HCT116 (cell line): Measurements from ENCODE around the gene GPN3. TPM values are rescaled to one million over a fixed set of nuclear protein-coding genes. Genes with fewer than 3 reads are reported as not detected.

Experiments
- ATAC-seq: fragments of 200-7000 bp; cut with Tn5 transposase; 2 replicates; pipeline ENCODE4 v1.9.1; 2020; ENCODE audit warnings: mild to moderate bottlenecking, moderate library complexity
- BruUV-seq: library from RNA; stranded (reverse); fragments of 400-500 nt; replicated peaks from 2 replicates; lab custom pipeline; 2021; lab: Mats Ljungman, UMichigan
- CTCF ChIA-PET: fragments of 300-600 bp; sonication (Branson Sonifier 250); formaldehyde crosslinking; loops from one replicate; lab custom pipeline; 2021; ENCODE audit warnings: antibody characterized with exemption; lab: Charles Lee
- POLR2A ChIA-PET: fragments of 300-600, 350-600 bp; sonication (Branson Sonifier 250); formaldehyde crosslinking; loops from one replicate; lab custom pipeline; 2021; ENCODE audit warnings: antibody characterized with exemption; lab: Charles Lee
- RAD21 ChIA-PET, 2 experiments: fragments of 300-600 bp; sonication (Branson Sonifier 250); formaldehyde crosslinking; loops; one replicate each; lab custom pipeline; 2023; ENCODE audit warnings: low total read pairs in 2 of 2; ENCODE audit not compliant: uncharacterized antibody in 2 of 2, unreplicated experiment in 2 of 2, low non-redundant PET in 1 of 2; lab: Charles Lee
- DNase-seq: peaks from one replicate; pipeline ENCODE4 v3.0.0-alpha.2; 2010; ENCODE audit warnings: low read depth, low spot score
- H2AFZ ChIP-seq: fragments of 200-600 bp; shearing (Covaris generic), sonication (generic); 2 replicates; pipeline ENCODE4 v1.6.1; 2017; ENCODE audit warnings: low read depth, mixed run types, mixed read lengths, antibody characterized with exemption, low read length; ENCODE audit not compliant: poor library complexity, severe bottlenecking
- H3K27ac ChIP-seq: 2 replicates; pipeline ENCODE4 v1.5.1; 2012; ENCODE audit warnings: low read depth, low read length
- H3K27me3 ChIP-seq: fragments of 200-600 bp; sonication (generic); 2 replicates; pipeline ENCODE4 v1.6.1; 2016; ENCODE audit warnings: mixed run types, low read length, mixed read lengths; ENCODE audit not compliant: insufficient read depth
- H3K36me3 ChIP-seq, 2 experiments: fragments of 200-500 bp in 1 of 2; fragments of 200-600 bp in 1 of 2; sonication (Bioruptor generic) in 1 of 2; sonication (generic) in 1 of 2; 2 replicates each; pipeline versions ENCODE4 v1.5.1 to v1.6.1; 2014 to 2016; ENCODE audit warnings: low read length in 2 of 2, inconsistent platforms in 1 of 2, mixed read lengths in 1 of 2, mixed run types in 1 of 2; ENCODE audit not compliant: insufficient read depth in 2 of 2, control insufficient read depth in 1 of 2
- H3K4me1 ChIP-seq, 2 experiments: fragments of 200-600 bp in 1 of 2; sonication (generic) in 1 of 2; 2 replicates each; pipeline versions ENCODE4 v1.5.1 to v1.6.1; 2012 to 2017; ENCODE audit warnings: low read length in 2 of 2, inconsistent platforms in 1 of 2, mild to moderate bottlenecking in 1 of 2, mixed read lengths in 1 of 2, mixed run types in 1 of 2, moderate library complexity in 1 of 2; ENCODE audit not compliant: insufficient read depth in 2 of 2, control insufficient read depth in 1 of 2
- H3K4me2 ChIP-seq: fragments of 200-600 bp; sonication (generic); 2 replicates; pipeline ENCODE4 v1.6.1; 2017; ENCODE audit warnings: mixed run types, low read length, mixed read lengths
- H3K4me3 ChIP-seq, 2 experiments: fragments of 200-600 bp in 1 of 2; sonication (generic) in 1 of 2; replicated peaks in 1 of 2; 2 replicates each; pipeline ENCODE4 v1.5.1; 2011 to 2016; ENCODE audit warnings: low read length in 2 of 2, control low read depth in 1 of 2, low read depth in 1 of 2, mild to moderate bottlenecking in 1 of 2, mixed read lengths in 1 of 2, mixed run types in 1 of 2
- H3K79me2 ChIP-seq: fragments of 200-600 bp; sonication (generic); 2 replicates; pipeline ENCODE4 v1.6.1; 2017; ENCODE audit warnings: mild to moderate bottlenecking, mixed run types, low read length, moderate library complexity, mixed read lengths; ENCODE audit not compliant: insufficient read depth
- H3K9ac ChIP-seq: fragments of 200-600 bp; sonication (generic); 2 replicates; pipeline ENCODE4 v1.6.1; 2016; ENCODE audit warnings: low read length, mixed read lengths
- H3K9me2 ChIP-seq: fragments of 200-600 bp; sonication (generic), shearing (Covaris generic); 2 replicates; pipeline ENCODE4 v1.6.1; 2017; ENCODE audit warnings: mixed run types, mild to moderate bottlenecking, moderate library complexity; ENCODE audit not compliant: insufficient read depth
- H3K9me3 ChIP-seq, 2 experiments: fragments of 200-500 bp in 1 of 2; fragments of 200-600 bp in 1 of 2; sonication (Bioruptor generic) in 1 of 2; sonication (generic) in 1 of 2; 2 replicates each; pipeline ENCODE4 v1.6.1; 2014 to 2017; ENCODE audit warnings: low read length in 2 of 2, mixed read lengths in 2 of 2, inconsistent platforms in 1 of 2, low read depth in 1 of 2, mild to moderate bottlenecking in 1 of 2, mixed run types in 1 of 2, moderate library complexity in 1 of 2; ENCODE audit not compliant: control insufficient read depth in 1 of 2, insufficient read depth in 1 of 2
- H4K20me1 ChIP-seq: fragments of 200-600 bp; sonication (generic), shearing (Covaris generic); 2 replicates; pipeline ENCODE4 v1.6.1; 2017; ENCODE audit warnings: mixed run types, mild to moderate bottlenecking, moderate library complexity; ENCODE audit not compliant: insufficient read depth
- ATF3 ChIP-seq: IDR thresholded peaks from 2 replicates; pipeline ENCODE4 v1.6.1; 2012
- CBX3 ChIP-seq: IDR thresholded peaks from 2 replicates; pipeline ENCODE4 v1.6.1; 2012; ENCODE audit warnings: low read depth
- EGR1 ChIP-seq: IDR thresholded peaks from 2 replicates; pipeline ENCODE4 v1.6.1; 2012; ENCODE audit warnings: low read depth
- ELF1 ChIP-seq: IDR thresholded peaks from 2 replicates; pipeline ENCODE4 v1.6.1; 2012; ENCODE audit warnings: low read depth, borderline replicate concordance
- EZH2phosphoT487 ChIP-seq: fragments of 200-600 bp; IDR thresholded peaks from 2 replicates; pipeline ENCODE4 v1.6.1; 2018; ENCODE audit warnings: antibody characterized with exemption, borderline replicate concordance
- FOSL1 ChIP-seq: IDR thresholded peaks from 2 replicates; pipeline ENCODE4 v1.6.1; 2012; ENCODE audit warnings: low read depth
- JUND ChIP-seq: IDR thresholded peaks from 2 replicates; pipeline ENCODE4 v1.6.1; 2012
- MAX ChIP-seq: IDR thresholded peaks from 2 replicates; pipeline ENCODE4 v1.6.1; 2012
- POLR2A ChIP-seq: IDR thresholded peaks from 2 replicates; pipeline ENCODE4 v1.7.0; 2011; ENCODE audit warnings: borderline replicate concordance; ENCODE audit not compliant: insufficient read depth, insufficient read length; ENCODE audit errors: extremely low read depth
- POLR2AphosphoS5 ChIP-seq: IDR thresholded peaks from 2 replicates; pipeline ENCODE4 v1.6.1; 2011; ENCODE audit warnings: mild to moderate bottlenecking, low read depth, low read length, moderate library complexity
- REST ChIP-seq: IDR thresholded peaks from 2 replicates; pipeline ENCODE4 v1.6.1; 2012; ENCODE audit warnings: low read depth
- SIN3A ChIP-seq: IDR thresholded peaks from 2 replicates; pipeline ENCODE4 v1.6.1; 2012; ENCODE audit warnings: low read depth
- SP1 ChIP-seq: IDR thresholded peaks from 2 replicates; pipeline ENCODE4 v1.6.1; 2012; ENCODE audit warnings: low read depth
- ZBTB33 ChIP-seq: IDR thresholded peaks from 2 replicates; pipeline ENCODE4 v1.6.1; 2011; ENCODE audit warnings: mild to moderate bottlenecking, low read length, moderate library complexity; ENCODE audit not compliant: insufficient replicate concordance; ENCODE audit errors: extremely low read depth
- intact Hi-C: fragments of 100-400 bp; cut with micrococcal nuclease; formaldehyde crosslinking; loops from 2 replicates; pipeline ENCODE4 v1.10.0; 2022
- total RNA-seq: library from RNA; stranded (reverse); gene quantifications from one replicate; pipeline ENCODE4 v1.2.1, GENCODE V29; 2021; ENCODE audit not compliant: unreplicated experiment

GPN3 gene
- total RNA-seq, 1 experiment from 2014 or later = 46.2 TPM

- TF ChIP-seq ZBTB33 = peak; percentile 91
- TF ChIP-seq JUND = no peak; the same call in 1 of the 2 replicates
- no peak for TF ChIP-seq EZH2phosphoT487
- peak; percentile 81 for TF ChIP-seq EGR1
- no peak for TF ChIP-seq FOSL1
- TF ChIP-seq CBX3 = peak; percentile 100
- TF ChIP-seq POLR2AphosphoS5 = peak; percentile 93
Observed at GRCh38 chr12:110501752-110502738, 34.0 kb upstream of the GPN3 start, which contains the start of the genes RAD9B and VPS29 (continued).

- Histone ChIP-seq H3K27ac (peak overlapping the region; percentile 85), H4K20me1 (peaks cover 5% of the 10 kb centered on the region; the same call in 1 of the 2 replicates), H3K36me3 (peaks cover under 1 to 6% of the 10 kb centered on the region in 2 experiments; a peak in 2 of 4 replicates), H3K9ac (peak overlapping the region; percentile 91), H2AFZ (no peak overlapping the region), H3K4me3 (peak overlapping the region; percentile 91 to 94), H3K79me2 (peaks cover 53% of the 10 kb centered on the region), H3K27me3 (no peaks in the 10 kb centered on the region), H3K9me2 (no peaks in the 10 kb centered on the region; the same call in 1 of the 2 replicates), H3K4me2 (peak overlapping the region; percentile 71), H3K4me1 (peaks cover 11 to 23% of the 10 kb centered on the region in 2 experiments), H3K9me3 (no peaks in the 10 kb centered on the region)
- ATAC-seq = peak; percentile 47
- BruUV-seq = TSS peak; percentile 62
- DNase-seq = no peak
- POLR2A ChIA-PET = interaction anchor here (1.0 to 2.8 kb wide), 2 partner anchors 12 to 33 kb away, joined by 3 to 13 read pairs; partner anchors contain the start of genes FAM216A and GPN3
- intact Hi-C loops = no loop called here
- CTCF ChIA-PET = interaction anchor here (0.7 to 1.2 kb wide), 2 partner anchors 33 to 101 kb away, joined by 3 read pairs; partner anchors contain the start of genes FAM216A and GPN3
- RAD21 ChIA-PET = no interaction called here
- no peak for TF ChIP-seq ATF3
- no peak for TF ChIP-seq SP1
- TF ChIP-seq REST = no peak
- TF ChIP-seq MAX = no peak
- no peak for TF ChIP-seq POLR2A
- no peak for TF ChIP-seq ZBTB33
- TF ChIP-seq JUND = no peak
- TF ChIP-seq ELF1 = no peak
- TF ChIP-seq SIN3A = no peak
- TF ChIP-seq FOSL1 = no peak
- TF ChIP-seq POLR2AphosphoS5 = no peak
Observed at GRCh38 chr12:110501399-110501751, 33.3 kb upstream of the GPN3 start.
